A673 (cell line): ENCODE results near the gene SRPK1. TPM values are rescaled to one million over a fixed set of nuclear protein-coding genes. Genes with fewer than 3 reads are reported as not detected.

Experiments used
- BruUV-seq: library from RNA; stranded (reverse); fragments of 400-500 nt; replicated peaks from 2 replicates; lab custom pipeline; 2021; lab: Mats Ljungman, UMichigan
- CTCF ChIA-PET: fragments of 300-600 bp; sonication (Branson Sonifier 250); formaldehyde crosslinking; loops from one replicate; lab custom pipeline; 2022; ENCODE audit warnings: antibody characterized with exemption; lab: Charles Lee
- POLR2A ChIA-PET: fragments of 300-600 bp; sonication (Branson Sonifier 250); formaldehyde crosslinking; loops from one replicate; lab custom pipeline; 2022; ENCODE audit warnings: antibody characterized with exemption; ENCODE audit not compliant: low non-redundant PET; lab: Charles Lee
- DNase-seq: peaks from one replicate; pipeline ENCODE4 v3.0.0-alpha.2; 2015; ENCODE audit warnings: low spot score
- H3K27ac ChIP-seq: fragments of 200-600 bp; sonication (generic); 2 replicates; pipeline ENCODE4 v1.5.1; 2016; ENCODE audit warnings: mixed run types, low read depth, mild to moderate bottlenecking, mixed read lengths, antibody characterized with exemption, low read length; ENCODE audit not compliant: poor library complexity, severe bottlenecking
- H3K27me3 ChIP-seq: fragments of 200-600 bp; sonication (generic); replicated peaks from 2 replicates; pipeline ENCODE4 v1.6.1; 2017; ENCODE audit warnings: mixed run types, low read depth, mild to moderate bottlenecking, mixed read lengths, antibody characterized with exemption, low read length; ENCODE audit not compliant: insufficient read depth, poor library complexity
- H3K36me3 ChIP-seq: fragments of 200-600 bp; sonication (generic); 2 replicates; pipeline ENCODE4 v1.6.1; 2016; ENCODE audit warnings: mixed run types, mild to moderate bottlenecking, mixed read lengths, antibody characterized with exemption, low read length; ENCODE audit not compliant: insufficient read depth, poor library complexity, severe bottlenecking
- H3K4me1 ChIP-seq: fragments of 200-600 bp; sonication (generic); 2 replicates; pipeline ENCODE4 v1.6.1; 2017; ENCODE audit warnings: mixed run types, mild to moderate bottlenecking, mixed read lengths, antibody characterized with exemption, low read length; ENCODE audit not compliant: insufficient read depth, poor library complexity, severe bottlenecking
- H3K4me3 ChIP-seq: fragments of 200-600 bp; sonication (generic); 2 replicates; pipeline ENCODE4 v1.5.1; 2016; ENCODE audit warnings: low read depth, mixed run types, mild to moderate bottlenecking, mixed read lengths, low read length; ENCODE audit not compliant: poor library complexity, severe bottlenecking
- H3K9me3 ChIP-seq: fragments of 200-600 bp; sonication (generic); 2 replicates; pipeline ENCODE4 v1.6.1; 2016; ENCODE audit warnings: mixed run types, low read depth, mild to moderate bottlenecking, mixed read lengths, antibody characterized with exemption, low read length; ENCODE audit not compliant: poor library complexity, severe bottlenecking
- CTCF ChIP-seq: fragments of 300-800, 200-600 bp; sonication (generic); conservative IDR thresholded peaks from 2 replicates; pipeline ENCODE4 v1.5.1; 2017; ENCODE audit warnings: low read depth, mild to moderate bottlenecking, antibody characterized with exemption, low read length, moderate library complexity, mixed read lengths
- EZH2 ChIP-seq: fragments of 200-600 bp; sonication (generic); IDR thresholded peaks from 2 replicates; pipeline ENCODE4 v1.6.1; 2017; ENCODE audit warnings: borderline replicate concordance, low read depth, mild to moderate bottlenecking, mixed read lengths, antibody characterized with exemption, low read length; ENCODE audit not compliant: poor library complexity, severe bottlenecking
- intact Hi-C: fragments of 100-400 bp; cut with micrococcal nuclease; formaldehyde crosslinking; loops from one replicate; pipeline ENCODE4 v1.10.0; 2022; ENCODE audit not compliant: unreplicated experiment
- total RNA-seq: library from RNA; stranded (reverse); gene quantifications from 2 replicates; pipeline ENCODE4 v1.2.3, GENCODE V29; 2021

Gene SRPK1
- total RNA-seq, 1 experiment from 2014 or later, result 104 TPM

GRCh38 chr6:35786810-35787209 lies 134.1 kb downstream of the SRPK1 start:
- H3K9me3 ChIP-seq, result no peaks in the 10 kb centered on the region
- H3K27me3 ChIP-seq, result peaks cover 35% of the 10 kb centered on the region
- intact Hi-C loops, result no loop called here
- CTCF ChIA-PET, result no interaction called here
- H3K4me3 ChIP-seq, result no peak overlapping the region
- BruUV-seq, result no TSS peak
- no peaks in the 10 kb centered on the region for H3K4me1 ChIP-seq
- no peak for TF ChIP-seq CTCF
- no peak for TF ChIP-seq EZH2
- no peak overlapping the region for H3K27ac ChIP-seq
- H3K36me3 ChIP-seq, result no peaks in the 10 kb centered on the region
- POLR2A ChIA-PET, result no interaction called here
- peak; percentile 35 for DNase-seq

GRCh38 chr6:35786272-35786671 lies 134.6 kb downstream of the SRPK1 start:
- Histone ChIP-seq H3K27me3 (peaks cover 35% of the 10 kb centered on the region), H3K27ac (no peak overlapping the region), H3K9me3 (no peaks in the 10 kb centered on the region), H3K4me3 (no peak overlapping the region), H3K36me3 (no peaks in the 10 kb centered on the region), H3K4me1 (no peaks in the 10 kb centered on the region)
- no TSS peak for BruUV-seq
- no peak for TF ChIP-seq EZH2
- TF ChIP-seq CTCF, result no peak
- no peak for DNase-seq
- CTCF ChIA-PET, result interaction anchor here (0.6 kb wide), 1 partner anchor 263 kb away, joined by 3 read pairs; no protein-coding TSS in a partner anchor
- POLR2A ChIA-PET, result no interaction called here
- intact Hi-C loops, result no loop called here

GRCh38 chr6:35784200-35784599 lies 136.7 kb downstream of the SRPK1 start:
- Histone ChIP-seq H3K36me3 (no peaks in the 10 kb centered on the region), H3K4me1 (no peaks in the 10 kb centered on the region), H3K4me3 (no peak overlapping the region), H3K27me3 (peaks cover 33% of the 10 kb centered on the region), H3K9me3 (no peaks in the 10 kb centered on the region), H3K27ac (no peak overlapping the region)
- TF ChIP-seq EZH2 (no peak), CTCF (no peak)
- ChIA-PET POLR2A (no interaction called here), CTCF (no interaction called here)
- no TSS peak for BruUV-seq
- DNase-seq, result no peak
- intact Hi-C loops, result no loop called here

Other genes with a start within 250 kb of the SRPK1 start
- gene FKBP5, start 232.2 kb downstream of the SRPK1 start, total RNA-seq, result 20.4 and 26.2 TPM in 2 replicates
- 0.74 and 1.0 TPM in 2 replicates for gene ARMC12, start 184.1 kb downstream of the SRPK1 start, total RNA-seq
- gene CLPSL2, start 144.5 kb downstream of the SRPK1 start, total RNA-seq, result not detected in 2 replicates
- not detected in 2 replicates for gene CLPSL1, start 140.1 kb downstream of the SRPK1 start, total RNA-seq
- gene CLPS, start 123.8 kb downstream of the SRPK1 start, total RNA-seq, result not detected in 2 replicates
- gene LHFPL5, start 115.7 kb downstream of the SRPK1 start, total RNA-seq, result not detected in 2 replicates
- gene SLC26A8, start 103.5 kb upstream of the SRPK1 start, total RNA-seq, result not detected in 2 replicates
- 50.8 and 53.3 TPM in 2 replicates for gene MAPK14, start 106.7 kb upstream of the SRPK1 start, total RNA-seq
- 2.6 and 2.7 TPM in 2 replicates for gene MAPK13, start 209.4 kb upstream of the SRPK1 start, total RNA-seq